ENCODE results near the gene HRH3.

The HRH3 gene

DNA sequence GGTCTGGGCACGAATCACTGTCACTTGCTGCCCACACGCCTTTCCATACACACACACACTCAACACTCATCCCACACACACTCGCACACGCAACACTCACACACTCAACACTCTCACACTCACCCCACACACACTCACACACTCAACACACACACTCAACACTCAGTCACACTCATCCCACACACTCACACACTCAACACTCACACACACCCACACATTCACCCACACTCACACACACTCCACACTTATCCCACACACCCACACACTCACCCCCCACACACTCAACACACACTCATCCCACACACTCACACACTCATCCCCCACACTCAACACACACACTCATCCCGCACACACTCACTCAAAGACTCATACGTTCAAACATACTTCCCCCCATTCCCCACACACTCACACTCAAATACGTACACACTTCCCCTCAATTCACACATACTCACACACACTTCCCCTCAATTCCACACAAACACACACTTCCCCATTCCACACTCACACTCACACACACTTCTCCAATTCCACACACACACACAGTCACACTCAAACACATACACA lies 9.0 kb upstream of the HRH3 start:
- no peak for DNase-seq

DNA sequence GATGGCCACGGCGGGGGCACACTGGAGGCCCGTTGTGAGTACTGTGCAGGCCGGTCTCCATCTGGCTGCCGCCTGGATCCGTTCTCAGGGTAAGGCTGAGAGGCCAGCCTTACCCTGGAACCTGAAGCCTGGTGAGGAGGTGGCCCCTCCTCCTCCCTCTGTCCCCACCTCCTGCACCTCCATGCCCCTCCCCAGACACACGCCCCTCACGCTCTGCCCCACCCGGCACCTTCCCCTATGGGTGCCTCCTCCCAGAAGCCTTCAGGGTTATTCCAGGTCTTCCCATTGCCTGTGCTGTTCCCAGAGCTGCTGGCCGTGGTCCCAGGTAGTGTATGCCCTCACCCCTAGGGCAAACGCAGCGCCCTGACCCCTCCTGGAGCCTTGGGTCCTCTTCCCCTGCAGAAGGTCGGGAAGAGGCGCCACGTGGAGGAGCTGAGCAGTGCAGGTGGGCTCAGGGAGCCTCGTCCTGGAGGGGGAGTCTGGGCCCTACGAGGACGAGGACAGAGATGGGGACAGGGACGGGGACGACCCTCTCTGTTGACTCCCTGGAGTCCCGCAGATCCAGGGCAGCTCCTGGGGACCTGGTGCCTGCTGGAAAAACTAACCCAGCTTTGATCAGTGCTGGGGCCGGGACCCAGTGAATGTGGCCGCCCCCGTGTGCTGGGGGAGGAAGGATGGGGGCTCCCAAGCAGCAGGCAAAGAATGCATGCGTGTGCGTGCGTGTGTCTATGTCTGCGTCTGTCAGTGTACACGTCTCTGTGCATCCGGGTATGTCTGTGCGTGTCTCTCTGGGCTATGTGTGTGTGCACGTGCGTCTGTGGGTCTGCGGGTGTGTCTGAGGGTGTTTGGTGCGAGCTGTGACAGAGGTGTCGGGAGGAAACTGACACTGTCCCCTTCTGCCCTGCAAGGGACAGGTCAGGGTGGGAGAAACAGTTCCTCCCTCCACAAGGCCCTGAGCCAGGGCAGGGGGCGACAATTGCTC lies 8.2 kb upstream of the HRH3 start:
- DNase-seq: no peak

DNA sequence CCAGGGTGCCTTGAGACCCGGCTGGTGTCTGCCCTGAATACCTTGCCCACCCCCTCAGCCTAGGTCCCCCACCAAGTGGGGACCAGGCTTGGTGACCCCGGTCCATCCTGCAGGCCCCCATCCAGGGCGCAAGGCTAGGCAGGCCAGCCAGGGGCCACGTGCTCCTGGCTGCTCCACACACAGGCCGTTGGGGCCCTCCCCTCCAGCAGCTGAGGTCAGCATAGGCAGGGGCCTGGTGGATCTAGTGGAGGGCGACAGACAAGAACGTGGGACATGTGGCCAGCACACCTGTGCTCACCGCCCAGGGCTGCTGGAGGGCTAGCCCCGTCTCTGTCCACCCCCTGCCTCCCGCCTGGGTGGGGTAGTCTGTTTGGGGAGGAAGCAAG lies 7.5 kb upstream of the HRH3 start:
- DNase-seq: no peak

DNA sequence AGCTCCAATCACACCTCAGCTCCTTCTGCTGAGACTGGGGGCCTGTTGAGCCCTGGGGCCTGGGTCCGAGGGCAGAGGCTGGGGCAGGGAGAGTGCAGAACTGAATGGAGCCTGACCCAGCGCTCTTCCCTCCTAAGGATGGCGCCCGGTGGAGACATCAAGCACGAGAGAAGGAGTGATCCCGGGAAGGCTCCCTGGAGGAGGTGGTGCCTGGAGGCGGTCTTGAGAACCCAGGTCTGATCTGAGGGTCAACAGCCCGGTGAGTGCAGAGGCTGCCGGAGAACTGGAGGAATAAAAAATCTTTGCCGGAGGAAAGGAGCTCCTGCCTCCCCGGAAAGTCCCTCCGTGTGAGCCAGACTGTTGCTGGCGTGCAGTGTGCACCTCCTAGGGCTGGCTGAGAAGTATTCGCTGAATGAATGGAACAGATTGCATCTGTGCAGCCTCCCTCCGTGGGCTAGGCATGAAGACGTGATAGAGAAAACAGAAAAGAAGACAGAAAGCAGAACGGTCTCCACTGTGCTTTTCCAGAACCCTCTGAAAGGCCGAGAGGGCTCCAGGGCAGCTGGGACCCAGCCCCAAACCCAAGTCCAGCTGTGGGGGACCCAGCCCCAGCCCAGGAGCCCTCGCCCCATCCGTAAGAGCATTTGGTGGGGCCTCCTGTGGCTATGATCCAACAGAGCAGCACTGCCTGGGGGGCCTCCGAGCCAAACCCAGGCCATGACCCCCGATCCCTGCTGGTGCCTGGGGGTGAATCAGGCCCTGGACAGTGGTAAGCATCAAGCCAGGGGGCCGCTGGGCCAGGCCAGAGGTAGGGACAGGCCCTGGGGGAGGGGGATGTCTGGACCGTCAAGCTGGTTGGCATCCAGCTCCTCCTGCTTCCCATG lies 6.9 kb upstream of the HRH3 start:
- DNase-seq: no peak

DNA sequence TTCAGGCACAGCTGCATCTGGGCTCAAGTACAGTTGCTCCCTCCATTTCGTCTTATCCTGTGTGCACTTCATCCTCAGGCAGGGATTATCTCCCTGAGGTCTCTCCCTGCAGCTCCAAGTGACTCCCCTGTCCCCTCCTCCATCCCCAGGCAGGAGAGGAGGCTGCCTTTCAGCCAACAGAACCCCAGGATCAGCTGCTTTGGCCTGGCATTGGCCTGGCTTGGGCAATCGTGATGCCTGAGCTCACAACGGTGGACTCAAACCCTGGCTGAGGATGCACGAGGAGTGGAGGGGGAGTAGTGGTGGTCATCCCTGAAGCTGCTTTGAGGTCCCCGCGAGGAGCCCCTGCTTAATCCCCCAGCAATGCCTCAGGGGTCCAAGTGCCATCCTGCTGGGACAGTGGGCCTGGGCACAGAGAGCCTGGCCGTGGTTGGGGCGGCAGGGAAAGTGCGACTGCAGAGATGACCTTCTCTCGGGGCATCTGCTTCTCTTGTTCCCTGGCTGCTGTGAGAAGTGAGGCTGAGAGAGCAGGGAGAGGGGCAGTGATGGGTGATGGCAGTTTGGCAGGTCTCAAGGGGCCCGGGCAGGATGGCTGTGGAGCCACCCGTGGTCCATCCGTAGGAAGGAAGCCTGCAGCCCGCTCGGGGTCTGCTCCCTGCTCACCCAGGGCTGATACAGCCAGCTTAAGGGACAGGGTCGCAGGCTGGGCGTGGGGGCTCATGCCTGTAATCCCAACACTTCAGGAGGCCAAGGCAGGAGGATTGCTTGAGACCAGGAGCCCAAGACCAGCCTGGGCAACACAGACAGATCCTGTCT lies 6.0 kb upstream of the HRH3 start:
- no peak for DNase-seq

DNA sequence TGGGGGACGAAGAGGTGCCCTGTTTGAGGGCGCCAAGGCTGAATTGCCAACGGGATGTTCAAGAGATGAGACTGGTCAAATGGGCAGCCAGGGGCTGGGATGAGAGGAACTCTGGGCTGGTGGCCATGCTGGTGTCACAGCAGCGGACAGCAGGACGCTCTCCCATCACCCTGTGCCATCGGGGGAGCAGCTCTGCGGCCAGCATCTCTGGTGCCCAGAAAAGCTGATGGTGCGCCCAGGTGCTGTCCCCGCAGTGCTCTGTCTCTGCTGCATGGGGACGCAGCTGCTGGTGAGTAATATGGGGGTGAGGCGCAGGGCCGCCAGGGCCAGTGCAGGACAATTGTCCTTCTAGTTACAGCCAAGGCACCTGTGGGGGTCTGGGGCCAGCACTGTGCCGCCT lies 4.9 kb upstream of the HRH3 start:
- DNase-seq: no peak

DNA sequence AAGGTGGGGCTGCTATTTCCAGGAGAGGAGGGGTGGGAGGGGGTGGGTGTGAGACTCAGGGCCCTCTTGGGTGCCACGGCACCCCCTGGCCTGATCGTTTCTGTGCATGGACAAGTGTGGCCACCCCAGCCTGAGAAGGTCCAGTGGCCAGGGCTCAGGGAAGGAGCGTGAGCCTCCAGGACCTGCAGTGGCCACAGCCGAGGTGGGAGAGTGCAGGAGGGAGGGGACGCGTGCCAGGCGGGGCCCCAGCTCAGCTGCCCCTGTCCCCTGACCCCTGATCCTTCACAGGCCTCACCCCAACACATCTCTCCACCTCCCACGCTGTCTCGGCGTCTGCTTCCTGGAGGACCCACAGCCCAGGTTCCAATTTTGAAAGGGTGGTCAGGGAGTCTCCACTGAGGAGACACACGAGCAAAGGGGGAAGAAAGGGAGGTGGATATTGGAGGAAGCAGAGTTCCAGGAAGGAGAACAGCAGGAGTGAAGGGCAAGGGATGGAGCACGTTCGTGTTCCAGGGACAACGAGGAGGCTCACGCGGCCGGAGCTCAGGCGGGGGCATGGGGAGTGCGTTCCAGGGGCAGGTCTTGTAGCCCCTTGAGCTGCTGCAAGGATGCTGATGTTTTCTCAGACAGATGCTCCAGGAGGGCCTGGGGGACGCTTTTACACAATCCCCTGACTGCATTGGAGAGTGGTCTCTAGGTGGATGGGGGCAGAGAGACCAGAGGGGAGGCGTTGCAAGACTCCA lies 4.2 kb upstream of the HRH3 start:
- DNase-seq: no peak

DNA sequence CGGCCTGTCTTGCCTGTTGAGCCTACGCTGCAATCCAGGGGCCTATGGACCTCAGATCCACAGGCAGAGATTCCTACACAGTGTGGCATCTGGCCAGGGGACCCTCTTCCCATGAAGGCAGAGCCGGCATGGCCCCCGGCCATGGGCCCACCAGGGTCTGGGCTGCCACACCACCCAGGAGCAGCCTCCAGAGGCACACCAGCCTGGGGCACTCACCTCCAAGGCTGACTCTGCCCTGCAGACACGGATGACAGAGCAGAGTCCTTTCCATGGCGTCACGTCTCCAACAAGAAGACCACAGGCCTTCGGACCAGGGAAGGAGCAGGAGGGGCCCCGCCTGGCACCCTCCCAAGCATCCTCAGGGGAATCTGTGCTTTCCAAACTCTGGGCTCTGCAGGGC lies 3.5 kb upstream of the HRH3 start:
- no peak for DNase-seq

DNA sequence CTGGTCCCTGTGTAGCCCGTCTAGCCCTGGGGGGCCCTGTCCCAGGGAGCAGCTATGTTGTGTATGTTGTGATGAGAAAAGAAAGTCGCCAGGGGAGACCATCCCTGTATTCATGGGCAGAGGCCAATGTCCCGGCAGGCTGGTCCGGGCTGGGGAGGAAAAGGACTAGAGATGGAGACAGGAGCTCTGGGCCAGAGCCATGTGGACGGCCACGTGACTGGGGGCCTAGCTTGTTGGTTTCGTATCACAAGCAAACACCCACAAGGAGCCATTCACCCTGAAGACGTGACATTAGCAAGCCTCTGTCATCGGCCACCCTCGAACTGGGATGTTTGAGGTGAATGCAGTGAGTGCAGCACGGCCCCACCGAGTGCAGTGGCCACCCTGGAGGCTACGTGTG lies 2.9 kb upstream of the HRH3 start:
- no peak for DNase-seq

DNA sequence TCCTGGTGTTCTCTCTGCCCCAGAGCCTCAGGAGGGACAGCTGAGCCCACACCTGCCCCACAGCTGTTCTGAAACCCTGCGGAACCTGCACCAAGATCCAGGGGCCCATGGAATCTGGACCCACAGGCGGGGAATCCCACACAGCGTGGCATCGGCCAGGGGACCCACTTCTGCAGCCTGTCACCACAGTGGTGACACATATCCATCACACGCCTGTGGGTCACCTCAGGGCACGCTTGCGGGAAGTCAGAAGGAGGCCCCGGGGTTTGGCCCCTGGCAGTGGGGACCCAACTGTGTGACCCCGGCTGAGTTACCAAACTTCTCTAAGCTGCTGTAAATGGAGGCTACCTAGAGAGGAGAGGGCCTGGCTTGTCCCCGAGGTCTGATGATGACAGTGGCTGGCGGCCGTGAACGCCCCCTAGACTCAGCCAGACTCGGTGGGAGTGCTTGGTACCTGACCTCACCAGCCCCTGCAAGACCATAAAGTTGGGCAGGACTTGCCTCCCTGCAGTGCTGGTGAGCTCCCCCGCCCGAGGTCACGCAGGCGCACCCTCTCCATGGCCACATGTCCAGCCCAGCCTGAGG lies 2.3 kb upstream of the HRH3 start:
- no peak for DNase-seq

DNA sequence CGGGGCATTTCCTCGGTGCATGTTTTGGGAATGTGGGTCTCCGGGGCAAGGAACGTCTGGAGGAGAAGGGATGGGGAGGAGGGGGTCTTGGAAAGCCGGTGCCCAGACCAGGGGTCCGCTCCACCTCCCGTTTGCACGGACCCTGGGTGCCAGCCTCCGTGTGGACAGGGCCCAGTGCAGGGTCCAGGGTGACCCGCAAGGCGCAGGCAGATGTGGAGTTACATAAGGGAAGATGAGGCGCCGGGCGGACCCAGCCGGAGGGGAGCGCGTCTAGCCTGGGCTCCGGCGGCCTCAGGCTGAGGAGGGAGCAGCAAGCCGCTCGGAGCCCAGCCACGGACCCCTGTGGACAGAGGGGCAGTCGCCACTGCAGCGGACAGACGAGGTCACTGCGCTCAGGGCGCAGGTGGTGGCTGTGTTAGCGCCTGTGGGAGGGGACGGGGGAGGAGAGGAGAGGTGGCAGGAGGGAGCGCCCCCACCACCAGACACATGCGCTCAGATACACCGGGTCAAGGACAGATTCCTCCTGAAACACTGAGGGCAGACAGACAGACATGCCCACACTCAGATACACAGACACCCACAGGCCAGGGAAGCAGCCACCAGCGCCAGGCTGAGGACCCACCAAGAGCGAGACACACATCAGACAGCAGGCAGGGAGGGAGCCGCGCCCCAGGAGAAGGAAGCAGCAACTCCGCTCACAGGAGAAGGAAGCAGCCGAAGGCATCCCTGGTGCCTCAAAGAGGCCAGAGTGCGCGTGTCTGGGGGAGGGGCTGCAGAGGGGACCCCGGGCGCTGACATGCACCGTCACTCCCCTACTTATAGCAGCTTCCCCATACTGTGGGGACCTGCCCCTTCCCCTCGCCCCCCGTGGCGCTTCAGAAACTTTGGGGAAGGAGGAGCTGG lies 839 bp upstream of the HRH3 start:
- no peak for DNase-seq

DNA sequence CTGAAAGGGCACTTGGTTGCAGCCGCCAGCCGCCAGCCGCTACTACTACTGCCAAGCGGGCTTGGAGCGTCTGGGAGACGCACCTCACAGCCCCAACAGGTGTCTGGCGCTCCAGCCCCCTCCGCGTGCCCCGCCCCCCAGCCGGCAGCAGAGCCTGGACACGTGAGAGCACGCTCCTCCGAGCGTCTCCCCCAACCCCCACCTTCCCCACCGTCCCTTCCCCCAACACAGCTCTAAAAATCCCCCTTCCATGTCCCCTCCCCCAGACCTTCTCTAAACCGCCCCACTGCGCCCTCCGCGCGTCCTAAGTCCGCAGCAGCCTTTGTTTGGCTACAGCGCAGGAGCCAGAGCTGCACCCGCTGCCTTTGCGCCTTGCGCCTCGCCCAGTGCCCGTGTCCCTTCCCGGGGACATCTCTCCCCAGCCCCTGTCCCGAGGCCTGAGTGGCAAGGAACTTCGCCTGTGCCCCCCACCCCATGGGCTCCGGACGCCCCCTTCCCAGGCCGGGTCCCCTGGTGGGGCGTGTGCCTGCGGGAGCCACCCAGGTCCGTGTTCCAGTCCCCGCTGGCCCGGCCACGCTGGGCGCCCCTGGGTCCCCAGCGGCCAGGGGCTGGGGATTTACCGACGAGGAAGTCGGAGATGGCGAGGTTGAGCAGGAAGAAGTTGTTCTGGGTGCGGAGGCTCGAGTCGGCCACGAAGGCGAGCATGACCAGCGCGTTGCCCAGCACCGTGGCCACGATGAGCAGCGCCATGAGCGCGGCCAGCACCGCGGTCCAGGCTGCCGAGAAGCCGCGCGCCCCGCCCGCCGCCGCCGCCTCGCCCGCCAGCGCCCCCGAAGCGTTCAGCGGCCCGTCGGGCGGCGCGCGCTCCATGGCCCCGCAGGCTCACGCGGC lies 732 bp downstream of the HRH3 start:
- peak; percentile 48 for DNase-seq

DNA sequence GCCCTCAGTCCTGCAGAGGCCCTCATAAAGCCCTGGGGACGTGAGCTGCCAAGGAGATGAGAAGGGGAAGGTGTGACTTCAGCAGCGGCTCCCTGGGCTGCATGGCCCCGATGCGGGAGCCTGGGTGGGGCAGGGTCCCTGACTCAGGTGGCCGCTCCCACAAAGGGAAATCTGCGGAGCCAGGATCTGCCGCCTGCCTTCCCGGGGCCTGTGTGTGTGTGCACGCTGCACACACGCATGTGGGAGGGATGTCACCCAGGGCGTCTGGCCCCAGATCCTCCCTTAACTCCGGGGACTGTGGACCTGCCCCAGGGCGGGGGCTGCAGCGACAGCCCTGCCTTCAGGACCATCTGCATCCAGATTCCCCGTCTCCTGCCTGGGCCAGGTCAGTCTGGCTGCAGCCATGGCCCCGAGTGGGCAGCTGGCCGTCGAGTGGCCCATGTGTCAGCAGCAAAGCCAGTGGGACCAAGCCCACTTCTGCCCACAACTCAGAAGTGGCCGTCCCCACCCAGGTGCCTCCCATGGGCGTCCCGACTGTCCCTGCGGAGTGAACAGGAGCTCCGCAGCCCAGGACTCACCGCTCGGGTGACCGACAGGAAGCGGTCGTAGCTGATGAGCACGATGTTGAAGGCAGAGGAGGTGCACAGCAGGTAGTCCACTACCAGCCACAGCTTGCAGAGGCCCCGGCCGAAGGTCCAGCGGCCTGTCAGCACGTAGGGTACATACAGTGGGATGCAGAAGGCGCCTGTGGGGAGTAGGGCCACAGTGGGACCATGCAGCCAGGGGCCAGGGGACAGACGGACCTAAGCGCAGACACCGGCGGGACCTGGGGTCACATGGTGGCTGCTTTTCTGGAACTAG lies 1.9 kb downstream of the HRH3 start:
- DNase-seq: no peak

DNA sequence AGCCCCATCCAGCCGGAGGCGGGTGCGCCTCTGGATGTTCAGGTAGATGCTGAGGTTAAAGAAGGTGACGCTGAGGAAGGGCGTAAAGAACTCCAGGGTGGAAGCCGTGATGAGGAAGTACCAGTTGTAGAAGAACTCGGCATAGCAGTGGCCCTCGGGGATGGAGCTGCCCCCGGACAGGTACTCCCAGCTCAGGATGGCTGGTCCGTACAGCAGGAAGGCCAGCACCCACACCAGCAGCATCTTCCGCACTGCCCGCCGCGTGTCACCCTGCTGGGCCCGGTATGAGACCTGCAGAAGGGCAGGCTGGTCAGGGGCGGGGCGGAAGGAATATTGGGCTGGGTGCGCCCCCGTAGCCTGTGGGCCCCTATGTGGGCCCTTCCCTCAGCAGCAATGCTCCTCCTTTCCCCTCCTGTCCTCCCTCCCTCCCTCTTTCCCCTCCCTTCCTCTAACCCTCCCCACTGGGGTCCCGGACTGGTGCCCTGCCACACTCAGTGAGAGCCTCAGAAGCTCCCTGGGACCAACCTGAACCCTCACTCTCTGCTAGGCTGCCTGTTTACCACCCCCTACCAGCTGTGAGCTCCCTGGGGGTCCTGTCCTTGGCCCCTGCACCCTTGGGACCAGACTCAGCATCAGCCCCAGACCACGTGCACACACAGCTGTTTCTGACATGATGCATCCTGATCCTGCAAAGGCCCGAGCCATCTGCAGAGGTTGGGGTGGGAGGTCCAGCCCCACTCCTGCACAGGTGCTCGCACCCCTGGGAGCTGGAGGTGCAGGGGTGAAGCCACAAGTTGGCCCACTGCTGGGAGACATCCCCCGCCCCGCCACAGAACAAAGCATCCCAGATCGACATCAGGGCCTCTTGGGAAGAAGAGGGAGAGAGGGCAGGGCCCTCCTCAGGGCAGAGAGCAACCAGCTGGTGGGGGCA lies 3.2 kb downstream of the HRH3 start:
- no peak for DNase-seq

DNA sequence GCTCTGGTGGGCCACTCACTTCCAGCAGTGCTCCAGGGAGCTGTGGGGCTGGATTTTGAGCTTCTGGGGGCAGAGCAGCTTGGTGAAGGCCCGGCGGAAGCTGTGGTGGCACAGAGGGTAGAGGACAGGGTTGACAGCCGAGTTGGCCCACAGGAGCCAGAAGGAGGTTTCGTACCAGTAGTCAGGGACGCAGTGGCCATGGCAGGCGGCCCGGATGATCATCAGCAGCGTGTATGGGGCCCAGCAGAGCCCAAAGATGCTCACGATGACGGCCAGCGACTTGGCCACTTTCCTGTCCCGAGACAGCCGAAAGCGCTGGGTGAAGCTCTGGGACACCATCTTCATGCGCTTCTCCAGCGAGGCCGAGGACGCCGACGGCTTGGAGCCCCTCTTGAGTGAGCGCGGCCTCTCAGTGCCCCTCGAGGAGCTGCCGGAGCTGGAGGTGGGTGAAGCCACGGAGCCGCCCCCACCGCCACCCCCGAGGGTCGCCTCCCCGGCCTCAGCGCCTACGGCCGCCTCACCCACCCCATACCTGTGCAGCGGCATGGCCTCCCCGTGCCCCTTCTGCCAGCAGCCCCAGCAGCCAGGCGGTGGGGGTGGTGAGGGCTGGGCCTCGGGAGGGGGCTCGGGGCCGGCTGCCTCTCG lies 4.0 kb downstream of the HRH3 start:
- DNase-seq: no peak

Data from NCI-H1092 treated with DMSO at 0.1 percent for 48 hours (cell line).